Osteoblast (primary cell): ENCODE data around the gene LHX2. TPM values are rescaled to one million over a fixed set of nuclear protein-coding genes. Genes with fewer than 3 reads are reported as not detected.

Experiments
- DNase-seq: peaks from one replicate; pipeline ENCODE4 v3.0.0; 2011; ENCODE audit warnings: low spot score, mixed read lengths; ENCODE audit not compliant: insufficient read length; ENCODE audit errors: missing footprints
- H2AFZ ChIP-seq: 2 replicates; pipeline ENCODE4 v1.6.0; 2011; ENCODE audit warnings: mild to moderate bottlenecking, low read length
- H3K27ac ChIP-seq: 2 replicates; pipeline ENCODE4 v1.5.1; 2011; ENCODE audit warnings: mild to moderate bottlenecking, low read depth, low read length, moderate library complexity
- H3K27me3 ChIP-seq: 2 replicates; pipeline ENCODE4 v1.6.0; 2012; ENCODE audit warnings: mild to moderate bottlenecking, control low read depth, inconsistent platforms, low read length, moderate library complexity; ENCODE audit not compliant: insufficient read depth
- H3K36me3 ChIP-seq: 2 replicates; pipeline ENCODE4 v1.5.1; 2011; ENCODE audit warnings: mild to moderate bottlenecking, low read length, control low read depth, moderate library complexity; ENCODE audit not compliant: insufficient read depth
- H3K4me1 ChIP-seq: 2 replicates; pipeline ENCODE4 v1.5.1; 2011; ENCODE audit warnings: mild to moderate bottlenecking, low read length, control low read depth, moderate library complexity; ENCODE audit not compliant: insufficient read depth
- H3K4me2 ChIP-seq: 2 replicates; pipeline ENCODE4 v1.6.0; 2011; ENCODE audit warnings: mild to moderate bottlenecking, low read length; ENCODE audit not compliant: insufficient read depth
- H3K4me3 ChIP-seq: fragments of 200-600 bp; sonication (generic); 3 replicates; pipeline ENCODE4 v1.5.1; 2012; ENCODE audit warnings: mild to moderate bottlenecking, low read length, inconsistent platforms; ENCODE audit not compliant: insufficient read depth
- H3K79me2 ChIP-seq: 2 replicates; pipeline ENCODE4 v1.6.0; 2012; ENCODE audit warnings: mild to moderate bottlenecking, low read length, control low read depth, inconsistent platforms; ENCODE audit not compliant: insufficient read depth
- H3K9me3 ChIP-seq: 2 replicates; pipeline ENCODE4 v1.5.1; 2011; ENCODE audit warnings: low read depth, low read length, control low read depth
- H4K20me1 ChIP-seq: 2 replicates; pipeline ENCODE4 v1.6.0; 2012; ENCODE audit warnings: mild to moderate bottlenecking, low read length, control low read depth; ENCODE audit not compliant: insufficient read depth
- total RNA-seq: library from RNA; depleted of rRNA; stranded (reverse); fragments of >200 nt; gene quantifications from 2 replicates; pipeline ENCODE4 v1.2.3, GENCODE V29; 2012
- TF ChIP-seq, protein P1 (sequence below): IDR thresholded peaks from 2 replicates; pipeline ENCODE4 v1.5.1; 2011; ENCODE audit warnings: mild to moderate bottlenecking, low read depth, low read length, moderate library complexity; ENCODE audit errors: extremely low read depth

Gene LHX2
- total RNA-seq, 1 donor, result not detected

DNA sequence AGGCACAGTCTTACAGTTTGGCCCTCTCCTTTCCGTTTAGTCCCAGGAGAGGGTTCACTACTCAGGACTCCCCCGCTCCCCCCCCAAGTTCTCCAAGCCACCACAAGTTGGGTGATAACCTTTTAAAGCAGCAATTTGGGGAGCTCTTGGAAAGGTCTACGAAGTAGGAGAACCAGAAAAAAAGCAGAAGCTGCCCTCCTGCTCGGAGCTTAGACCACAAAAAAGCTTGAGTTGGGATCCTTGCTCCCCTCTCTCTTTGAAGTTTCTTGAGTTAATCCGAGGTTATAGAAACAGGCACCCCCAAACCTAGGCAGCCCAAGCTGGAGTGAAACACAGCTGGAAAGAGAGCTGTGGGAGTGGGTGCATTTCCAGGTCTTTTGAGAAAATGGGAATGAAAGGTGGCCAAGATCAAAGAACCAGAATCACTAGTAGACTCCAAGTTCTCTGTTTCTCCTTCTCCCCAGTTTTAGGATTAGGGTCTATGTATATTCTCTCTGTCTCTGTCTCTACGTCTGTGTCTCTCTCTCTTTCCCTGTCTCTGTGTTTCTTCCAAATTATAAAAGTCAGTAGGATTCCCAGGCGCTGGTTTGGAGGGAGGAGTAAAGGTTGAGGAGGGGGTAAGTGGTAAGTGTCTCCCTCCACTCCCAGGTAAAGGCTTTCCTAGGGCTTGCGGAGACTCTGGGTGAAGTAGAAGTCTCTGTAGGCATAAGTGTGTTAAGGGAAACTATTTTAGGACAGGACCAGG is 2.8 kb downstream of the LHX2 start:
- no peak overlapping the region for H3K27ac ChIP-seq
- no peaks in the 10 kb centered on the region for H3K9me3 ChIP-seq
- H3K4me3 ChIP-seq, result no peak overlapping the region
- no peaks in the 10 kb centered on the region for H4K20me1 ChIP-seq
- H3K79me2 ChIP-seq, result no peaks in the 10 kb centered on the region
- TF ChIP-seq, protein P1, sequence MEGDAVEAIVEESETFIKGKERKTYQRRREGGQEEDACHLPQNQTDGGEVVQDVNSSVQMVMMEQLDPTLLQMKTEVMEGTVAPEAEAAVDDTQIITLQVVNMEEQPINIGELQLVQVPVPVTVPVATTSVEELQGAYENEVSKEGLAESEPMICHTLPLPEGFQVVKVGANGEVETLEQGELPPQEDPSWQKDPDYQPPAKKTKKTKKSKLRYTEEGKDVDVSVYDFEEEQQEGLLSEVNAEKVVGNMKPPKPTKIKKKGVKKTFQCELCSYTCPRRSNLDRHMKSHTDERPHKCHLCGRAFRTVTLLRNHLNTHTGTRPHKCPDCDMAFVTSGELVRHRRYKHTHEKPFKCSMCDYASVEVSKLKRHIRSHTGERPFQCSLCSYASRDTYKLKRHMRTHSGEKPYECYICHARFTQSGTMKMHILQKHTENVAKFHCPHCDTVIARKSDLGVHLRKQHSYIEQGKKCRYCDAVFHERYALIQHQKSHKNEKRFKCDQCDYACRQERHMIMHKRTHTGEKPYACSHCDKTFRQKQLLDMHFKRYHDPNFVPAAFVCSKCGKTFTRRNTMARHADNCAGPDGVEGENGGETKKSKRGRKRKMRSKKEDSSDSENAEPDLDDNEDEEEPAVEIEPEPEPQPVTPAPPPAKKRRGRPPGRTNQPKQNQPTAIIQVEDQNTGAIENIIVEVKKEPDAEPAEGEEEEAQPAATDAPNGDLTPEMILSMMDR, result no peak
- no peak overlapping the region for H2AFZ ChIP-seq
- peaks cover 84% of the 10 kb centered on the region for H3K27me3 ChIP-seq
- no peaks in the 10 kb centered on the region for H3K36me3 ChIP-seq
- H3K4me1 ChIP-seq, result no peaks in the 10 kb centered on the region
- no peak overlapping the region for H3K4me2 ChIP-seq
- DNase-seq, result peak; percentile 82

DNA sequence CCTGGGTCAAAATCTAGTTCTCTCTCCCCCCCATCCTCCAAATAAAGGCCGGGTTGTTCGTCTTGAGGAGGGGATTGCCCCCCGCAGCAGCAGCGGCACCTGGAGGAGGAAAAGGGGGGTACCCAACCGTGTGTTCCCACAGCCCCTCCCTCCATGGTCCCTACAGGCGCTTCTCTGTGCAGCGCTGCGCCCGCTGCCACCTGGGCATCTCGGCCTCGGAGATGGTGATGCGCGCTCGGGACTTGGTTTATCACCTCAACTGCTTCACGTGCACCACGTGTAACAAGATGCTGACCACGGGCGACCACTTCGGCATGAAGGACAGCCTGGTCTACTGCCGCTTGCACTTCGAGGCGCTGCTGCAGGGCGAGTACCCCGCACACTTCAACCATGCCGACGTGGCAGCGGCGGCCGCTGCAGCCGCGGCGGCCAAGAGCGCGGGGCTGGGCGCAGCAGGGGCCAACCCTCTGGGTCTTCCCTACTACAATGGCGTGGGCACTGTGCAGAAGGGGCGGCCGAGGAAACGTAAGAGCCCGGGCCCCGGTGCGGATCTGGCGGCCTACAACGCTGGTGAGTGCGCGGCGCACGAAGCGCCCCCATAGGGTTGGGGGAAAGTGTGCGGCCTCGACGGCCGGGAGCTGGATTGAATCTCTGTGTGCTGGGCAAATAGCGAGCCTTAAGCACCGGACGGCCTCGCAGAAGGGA is 3.5 kb downstream of the LHX2 start:
- no peak overlapping the region for H3K27ac ChIP-seq
- no peak overlapping the region for H2AFZ ChIP-seq
- TF ChIP-seq, protein P1, result no peak
- H3K36me3 ChIP-seq, result no peaks in the 10 kb centered on the region
- H3K27me3 ChIP-seq, result peaks cover 84% of the 10 kb centered on the region
- H3K4me1 ChIP-seq, result no peaks in the 10 kb centered on the region
- H3K4me2 ChIP-seq, result no peak overlapping the region
- DNase-seq, result peak; percentile 88
- H3K9me3 ChIP-seq, result no peaks in the 10 kb centered on the region
- H3K79me2 ChIP-seq, result no peaks in the 10 kb centered on the region
- H4K20me1 ChIP-seq, result no peaks in the 10 kb centered on the region
- H3K4me3 ChIP-seq, result no peak overlapping the region

DNA sequence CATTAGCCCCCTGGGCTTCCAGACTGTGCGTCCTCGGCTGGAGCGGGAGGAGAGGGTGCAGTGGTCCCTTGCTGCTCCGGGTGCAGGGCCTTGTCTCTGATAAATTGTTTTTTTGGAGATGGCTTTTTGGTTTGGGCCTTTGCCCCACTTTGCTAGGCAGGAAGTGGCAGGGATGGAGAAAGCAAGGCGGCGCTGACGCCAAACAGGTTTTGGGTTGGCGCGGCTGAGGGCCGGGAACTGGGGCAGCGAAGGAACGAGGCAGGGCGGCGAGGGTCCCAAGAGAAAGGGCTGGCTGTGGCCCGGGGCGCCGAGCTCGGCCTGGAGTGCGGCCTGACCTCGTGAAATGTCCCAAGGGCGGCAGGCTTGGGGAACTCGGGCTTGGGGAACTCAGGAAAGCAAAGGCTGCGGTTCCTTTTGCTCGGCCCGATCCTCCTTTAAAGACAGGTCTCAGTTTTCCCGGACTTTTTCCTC is 4.1 kb downstream of the LHX2 start:
- Histone ChIP-seq H3K27me3 (peaks cover 84% of the 10 kb centered on the region), H3K4me3 (no peak overlapping the region), H4K20me1 (no peaks in the 10 kb centered on the region), H3K27ac (no peak overlapping the region), H2AFZ (no peak overlapping the region), H3K4me2 (no peak overlapping the region), H3K36me3 (no peaks in the 10 kb centered on the region), H3K4me1 (no peaks in the 10 kb centered on the region), H3K79me2 (no peaks in the 10 kb centered on the region), H3K9me3 (no peaks in the 10 kb centered on the region)
- DNase-seq, result peak; percentile 78
- TF ChIP-seq, protein P1, result no peak
